ENCODE results near the gene PDE2A.
A peak's percentile ranks its signal among the peaks of the same experiment; 100 is the strongest.

The PDE2A gene

DNA sequence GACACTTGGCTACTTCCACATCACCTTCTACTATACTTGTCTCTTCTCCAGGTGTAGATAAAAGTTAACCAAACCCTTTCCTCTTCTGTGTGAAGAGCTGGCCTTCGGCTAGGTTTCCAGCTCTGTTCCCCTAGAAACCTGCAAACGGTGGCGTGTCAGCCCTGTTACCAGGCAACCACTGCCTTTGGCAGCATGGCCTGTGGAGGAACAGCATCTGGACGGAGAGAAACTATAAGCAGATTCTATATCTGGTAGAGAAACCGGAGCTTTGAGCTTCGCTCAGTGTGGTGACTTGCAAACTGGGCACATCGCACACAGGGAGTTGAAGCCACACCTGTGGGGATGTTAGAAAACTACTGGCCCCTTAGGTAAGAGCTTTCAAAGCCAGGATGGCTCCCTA, 42.1 kb upstream of the PDE2A start:
- in situ Hi-C loops (cut with HindIII; ENCODE audit: low pct_ligation_motif_present, low sequenced_read_pairs) = no loop called here
- no peak overlapping the region for H3K27ac ChIP-seq
- no peak for DNase-seq
- H3K4me3 ChIP-seq (ENCODE audit: low read depth, low read length) = no peak overlapping the region
- no peaks in the 10 kb centered on the region for H3K27me3 ChIP-seq (replicated peaks)
- peaks cover 6% of the 10 kb centered on the region for H3K36me3 ChIP-seq (replicated peaks)
- TF ChIP-seq, protein P1, sequence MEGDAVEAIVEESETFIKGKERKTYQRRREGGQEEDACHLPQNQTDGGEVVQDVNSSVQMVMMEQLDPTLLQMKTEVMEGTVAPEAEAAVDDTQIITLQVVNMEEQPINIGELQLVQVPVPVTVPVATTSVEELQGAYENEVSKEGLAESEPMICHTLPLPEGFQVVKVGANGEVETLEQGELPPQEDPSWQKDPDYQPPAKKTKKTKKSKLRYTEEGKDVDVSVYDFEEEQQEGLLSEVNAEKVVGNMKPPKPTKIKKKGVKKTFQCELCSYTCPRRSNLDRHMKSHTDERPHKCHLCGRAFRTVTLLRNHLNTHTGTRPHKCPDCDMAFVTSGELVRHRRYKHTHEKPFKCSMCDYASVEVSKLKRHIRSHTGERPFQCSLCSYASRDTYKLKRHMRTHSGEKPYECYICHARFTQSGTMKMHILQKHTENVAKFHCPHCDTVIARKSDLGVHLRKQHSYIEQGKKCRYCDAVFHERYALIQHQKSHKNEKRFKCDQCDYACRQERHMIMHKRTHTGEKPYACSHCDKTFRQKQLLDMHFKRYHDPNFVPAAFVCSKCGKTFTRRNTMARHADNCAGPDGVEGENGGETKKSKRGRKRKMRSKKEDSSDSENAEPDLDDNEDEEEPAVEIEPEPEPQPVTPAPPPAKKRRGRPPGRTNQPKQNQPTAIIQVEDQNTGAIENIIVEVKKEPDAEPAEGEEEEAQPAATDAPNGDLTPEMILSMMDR (IDR thresholded peaks at IDR 0.05; ENCODE audit: low read depth, low read length, missing control alignments) = no peak

DNA sequence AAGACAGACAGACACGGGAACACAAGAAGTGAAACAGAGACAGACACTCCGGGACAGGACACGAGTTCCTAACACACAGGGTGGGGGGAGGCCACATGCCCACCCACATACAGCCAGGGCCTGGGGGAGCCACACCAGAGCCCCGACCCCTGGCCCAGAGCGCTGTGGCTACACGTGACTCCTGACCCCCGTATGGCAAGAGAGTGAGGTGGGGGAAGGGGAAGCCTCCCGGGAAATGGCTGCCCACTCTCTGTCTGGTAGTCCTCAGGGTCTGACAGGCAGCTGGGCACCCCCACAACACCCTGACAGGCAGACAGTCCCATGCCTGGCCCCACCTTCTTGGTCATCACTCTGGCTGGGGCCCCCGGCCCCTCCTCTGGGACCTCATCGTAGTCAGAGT, 38.6 kb upstream of the PDE2A start:
- in situ Hi-C loops (cut with HindIII; ENCODE audit: low pct_ligation_motif_present, low sequenced_read_pairs) = no loop called here
- peaks cover 31% of the 10 kb centered on the region for H3K36me3 ChIP-seq (replicated peaks)
- peak overlapping the region; percentile 39 for H3K4me3 ChIP-seq (ENCODE audit: low read depth, low read length)
- no peak for DNase-seq
- TF ChIP-seq, protein P1 (IDR thresholded peaks at IDR 0.05; ENCODE audit: low read depth, low read length, missing control alignments) = no peak
- no peak overlapping the region for H3K27ac ChIP-seq
- H3K27me3 ChIP-seq (replicated peaks) = no peaks in the 10 kb centered on the region

DNA sequence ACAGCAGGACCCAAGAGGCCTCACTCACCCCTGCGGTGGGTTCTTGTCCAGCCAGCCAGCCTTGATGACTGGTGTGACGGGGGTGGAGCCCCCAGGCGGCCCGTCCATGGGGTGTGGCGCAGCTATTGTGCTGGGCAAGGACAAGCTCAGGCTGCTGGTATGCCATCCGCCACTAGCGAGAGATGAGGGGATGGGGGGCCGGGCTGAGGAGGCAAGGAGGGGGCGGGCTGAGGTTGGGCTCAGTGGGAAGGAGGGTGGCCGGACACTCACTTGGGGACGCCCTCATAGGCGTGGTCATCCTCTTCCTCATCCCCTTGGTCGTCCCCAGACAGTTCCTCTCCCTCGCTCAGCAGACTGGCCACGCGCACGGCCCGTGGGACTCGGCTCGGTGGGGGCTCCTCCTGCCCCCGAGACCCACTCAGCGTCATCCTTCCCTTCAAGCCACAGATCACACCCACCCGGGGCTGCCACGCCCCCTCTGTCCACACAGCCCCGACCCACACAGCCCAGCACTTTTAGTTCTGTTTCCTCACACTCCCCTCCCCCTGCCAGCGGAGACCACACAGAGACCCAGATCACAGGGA, 38.0 kb upstream of the PDE2A start:
- TF ChIP-seq, protein P1 (IDR thresholded peaks at IDR 0.05; ENCODE audit: low read depth, low read length, missing control alignments) = no peak
- in situ Hi-C loops (cut with HindIII; ENCODE audit: low pct_ligation_motif_present, low sequenced_read_pairs) = no loop called here
- Histone ChIP-seq H3K27me3 (replicated peaks) (no peaks in the 10 kb centered on the region), H3K4me3 (ENCODE audit: low read depth, low read length) (peak overlapping the region; percentile 39), H3K36me3 (replicated peaks) (peaks cover 31% of the 10 kb centered on the region), H3K27ac (no peak overlapping the region)
- no peak for DNase-seq

- H3K27ac ChIP-seq = no peak overlapping the region
- no peaks in the 10 kb centered on the region for H3K27me3 ChIP-seq (replicated peaks)
- in situ Hi-C loops (cut with HindIII; ENCODE audit: low pct_ligation_motif_present, low sequenced_read_pairs) = no loop called here
- TF ChIP-seq, protein P1 (IDR thresholded peaks at IDR 0.05; ENCODE audit: low read depth, low read length, missing control alignments) = no peak
- no peak overlapping the region for H3K4me3 ChIP-seq (ENCODE audit: low read depth, low read length)
- peaks cover 35% of the 10 kb centered on the region for H3K36me3 ChIP-seq (replicated peaks)
- DNase-seq = no peak
These were observed 36.9 kb upstream of the PDE2A start for GRCh38 chr11:72711141-72711540.

GRCh38 chr11:72710278-72710677, 36.1 kb upstream of the PDE2A start:
- DNase-seq = no peak
- H3K27ac ChIP-seq = no peak overlapping the region
- in situ Hi-C loops (cut with HindIII; ENCODE audit: low pct_ligation_motif_present, low sequenced_read_pairs) = no loop called here
- H3K4me3 ChIP-seq (ENCODE audit: low read depth, low read length) = no peak overlapping the region
- TF ChIP-seq, protein P1 (IDR thresholded peaks at IDR 0.05; ENCODE audit: low read depth, low read length, missing control alignments) = no peak
- no peaks in the 10 kb centered on the region for H3K27me3 ChIP-seq (replicated peaks)
- H3K36me3 ChIP-seq (replicated peaks) = peaks cover 34% of the 10 kb centered on the region

All from brain microvascular endothelial cell (primary cell).